ENCODE results near the gene TMX4. TPM values are rescaled to one million over a fixed set of nuclear protein-coding genes. Genes with fewer than 3 reads are reported as not detected.

Gene TMX4
- total RNA-seq, 1 donor from 2014 or later, result 28.6 TPM

GRCh38 chr20:7975851-7976414 lies 43.6 kb downstream of the TMX4 start:
- peaks cover 3% of the 10 kb centered on the region for H3K4me1 Mint-ChIP-seq (ENCODE audit: unreplicated experiment)
- no peak overlapping the region for H3K4me3 Mint-ChIP-seq (ENCODE audit: unreplicated experiment)
- TF ChIP-seq CTCF (IDR thresholded peaks at IDR 0.05), result no peak
- H3K36me3 Mint-ChIP-seq (ENCODE audit: unreplicated experiment), result no peaks in the 10 kb centered on the region
- peaks cover 30% of the 10 kb centered on the region for H3K27me3 Mint-ChIP-seq (ENCODE audit: unreplicated experiment)
- H3K9me3 Mint-ChIP-seq (ENCODE audit: unreplicated experiment), result no peaks in the 10 kb centered on the region
- no peak for DNase-seq (ENCODE audit: extremely low spot score, unreplicated experiment)
- H3K27ac Mint-ChIP-seq (ENCODE audit: unreplicated experiment), result no peak overlapping the region

DNA sequence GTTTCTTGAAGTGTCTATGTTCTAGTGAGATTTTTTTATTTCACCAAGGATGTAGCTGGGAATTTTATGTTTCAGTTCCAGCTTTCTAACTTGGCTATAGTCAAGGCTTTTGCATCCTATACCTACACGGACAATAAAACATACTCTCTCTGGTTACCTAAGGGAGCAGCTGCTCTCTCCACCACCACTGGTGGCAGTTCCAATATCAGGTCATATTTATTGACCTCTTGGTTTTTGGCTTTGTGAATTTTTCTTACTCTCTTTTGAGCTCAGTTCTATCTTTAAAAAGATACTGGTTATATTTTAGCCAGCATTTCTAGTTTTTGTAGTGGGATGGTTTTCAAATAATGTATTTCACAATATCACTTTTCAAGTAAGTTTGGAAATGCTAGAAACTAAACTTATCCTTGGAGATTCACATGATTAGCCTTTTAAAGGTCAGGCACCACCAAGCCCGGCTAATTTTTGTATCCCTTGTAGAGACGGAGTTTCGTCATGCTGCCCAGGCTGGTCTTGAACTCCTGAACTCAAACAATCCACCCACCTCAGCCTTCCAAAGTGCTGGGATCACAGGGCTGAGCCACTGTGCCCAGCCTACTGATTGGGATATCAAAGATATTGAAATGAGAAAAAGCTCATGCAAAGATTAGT lies 44.7 kb downstream of the TMX4 start:
- Mint-ChIP-seq H3K9me3 (ENCODE audit: unreplicated experiment) (no peaks in the 10 kb centered on the region), H3K4me3 (ENCODE audit: unreplicated experiment) (no peak overlapping the region)

DNA sequence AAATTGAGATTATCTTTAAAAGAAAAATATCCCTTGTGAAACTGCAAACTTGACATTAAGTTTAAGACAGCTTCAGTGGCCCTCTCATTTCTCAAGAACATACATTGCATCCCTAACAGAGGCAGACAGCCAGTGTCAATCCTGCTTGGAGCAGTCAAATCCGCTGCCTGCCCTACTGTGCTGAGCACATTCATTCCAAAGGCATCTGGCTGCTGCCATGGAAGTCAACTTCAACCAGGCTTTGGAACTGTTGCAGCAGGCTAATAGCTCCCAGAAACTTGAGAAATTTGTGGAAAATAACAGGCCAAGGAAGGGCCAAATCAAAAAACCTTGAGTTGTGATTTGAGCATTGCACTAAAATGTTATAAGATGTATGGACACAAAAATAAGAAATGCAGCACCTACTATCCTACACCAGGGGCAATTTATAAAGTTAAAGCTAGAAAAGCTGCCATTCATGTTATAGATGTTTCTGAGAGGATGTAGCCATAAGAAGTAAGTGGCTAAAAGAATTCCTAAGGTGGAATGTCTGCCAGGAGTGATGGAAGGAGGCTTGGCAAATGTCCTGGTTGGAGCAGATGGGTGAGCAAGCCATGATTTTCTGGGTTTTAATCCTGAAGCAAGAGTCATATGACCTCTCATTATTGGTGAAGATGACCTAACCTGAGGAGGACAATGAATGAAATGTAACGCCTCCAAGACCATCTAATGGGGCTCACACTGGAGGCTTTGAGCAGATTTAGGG lies 47.9 kb downstream of the TMX4 start:
- Mint-ChIP-seq H3K36me3 (ENCODE audit: unreplicated experiment) (no peaks in the 10 kb centered on the region), H3K27me3 (ENCODE audit: unreplicated experiment) (peaks cover 45% of the 10 kb centered on the region), H3K9me3 (ENCODE audit: unreplicated experiment) (no peaks in the 10 kb centered on the region), H3K27ac (ENCODE audit: unreplicated experiment) (no peak overlapping the region), H3K4me1 (ENCODE audit: unreplicated experiment) (no peaks in the 10 kb centered on the region), H3K4me3 (ENCODE audit: unreplicated experiment) (no peak overlapping the region)
- DNase-seq (ENCODE audit: extremely low spot score, unreplicated experiment), result no peak
- no peak for TF ChIP-seq CTCF (IDR thresholded peaks at IDR 0.05)

More for the DNA sequence above, 44.7 kb downstream of the TMX4 start:
- no peak for DNase-seq (ENCODE audit: extremely low spot score, unreplicated experiment)
- H3K4me1 Mint-ChIP-seq (ENCODE audit: unreplicated experiment), result no peaks in the 10 kb centered on the region
- no peak for TF ChIP-seq CTCF (IDR thresholded peaks at IDR 0.05)
- peaks cover 37% of the 10 kb centered on the region for H3K27me3 Mint-ChIP-seq (ENCODE audit: unreplicated experiment)
- H3K27ac Mint-ChIP-seq (ENCODE audit: unreplicated experiment), result no peak overlapping the region
- no peaks in the 10 kb centered on the region for H3K36me3 Mint-ChIP-seq (ENCODE audit: unreplicated experiment)

GRCh38 chr20:7967199-7967844 lies 52.2 kb downstream of the TMX4 start:
- TF ChIP-seq CTCF (IDR thresholded peaks at IDR 0.05), result no peak
- DNase-seq (ENCODE audit: extremely low spot score, unreplicated experiment), result no peak
- H3K4me1 Mint-ChIP-seq (ENCODE audit: unreplicated experiment), result no peaks in the 10 kb centered on the region
- no peaks in the 10 kb centered on the region for H3K9me3 Mint-ChIP-seq (ENCODE audit: unreplicated experiment)
- no peak overlapping the region for H3K27ac Mint-ChIP-seq (ENCODE audit: unreplicated experiment)
- no peak overlapping the region for H3K4me3 Mint-ChIP-seq (ENCODE audit: unreplicated experiment)
- H3K27me3 Mint-ChIP-seq (ENCODE audit: unreplicated experiment), result peaks cover 23% of the 10 kb centered on the region
- no peaks in the 10 kb centered on the region for H3K36me3 Mint-ChIP-seq (ENCODE audit: unreplicated experiment)

- Mint-ChIP-seq H3K27me3 (ENCODE audit: unreplicated experiment) (peaks cover 17% of the 10 kb centered on the region), H3K36me3 (ENCODE audit: unreplicated experiment) (no peaks in the 10 kb centered on the region), H3K4me3 (ENCODE audit: unreplicated experiment) (no peak overlapping the region), H3K4me1 (ENCODE audit: unreplicated experiment) (no peaks in the 10 kb centered on the region), H3K9me3 (ENCODE audit: unreplicated experiment) (no peaks in the 10 kb centered on the region), H3K27ac (ENCODE audit: unreplicated experiment) (no peak overlapping the region)
- DNase-seq (ENCODE audit: extremely low spot score, unreplicated experiment), result no peak
- TF ChIP-seq CTCF (IDR thresholded peaks at IDR 0.05), result no peak
Observed at GRCh38 chr20:7966176-7966575, 53.4 kb downstream of the TMX4 start.
